ENCODE data around the gene TMEM151B.
A peak's percentile ranks its signal among the peaks of the same experiment; 100 is the strongest.

The TMEM151B gene

DNA sequence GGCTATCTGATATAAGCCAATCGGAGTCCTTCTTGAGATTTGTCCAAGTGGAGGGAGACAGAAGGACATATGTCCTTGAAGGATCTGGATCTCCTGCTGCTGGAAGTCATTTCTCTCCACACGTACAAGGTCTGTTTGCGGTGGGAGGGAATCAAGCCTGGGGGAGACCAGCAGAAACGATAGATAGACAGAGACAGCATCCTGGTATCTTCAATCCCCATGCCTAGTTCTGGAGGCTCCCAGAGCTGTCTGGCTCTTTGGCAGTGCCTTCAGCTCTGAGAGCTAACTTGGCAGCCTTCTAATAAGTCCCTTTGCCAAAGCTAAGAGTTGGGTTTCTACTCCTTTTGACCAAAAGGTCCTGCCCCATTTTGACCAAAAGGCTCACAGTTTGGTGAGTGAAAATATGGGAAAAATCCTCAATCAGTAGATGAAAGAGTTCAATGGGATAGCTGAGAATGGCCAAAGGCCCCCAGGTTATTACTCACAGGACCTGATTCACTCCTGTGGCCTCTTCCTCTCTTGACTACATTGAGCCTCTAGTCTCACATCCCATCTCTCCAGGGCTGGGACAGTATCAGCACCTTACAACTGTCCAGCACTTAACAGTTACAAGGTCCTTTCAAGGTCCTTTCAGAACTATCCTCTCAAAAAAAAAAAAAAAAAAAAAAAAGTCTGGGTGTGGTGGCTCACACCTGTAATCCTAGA, 22.6 kb downstream of the TMEM151B start:
- TF ChIP-seq, protein P1, sequence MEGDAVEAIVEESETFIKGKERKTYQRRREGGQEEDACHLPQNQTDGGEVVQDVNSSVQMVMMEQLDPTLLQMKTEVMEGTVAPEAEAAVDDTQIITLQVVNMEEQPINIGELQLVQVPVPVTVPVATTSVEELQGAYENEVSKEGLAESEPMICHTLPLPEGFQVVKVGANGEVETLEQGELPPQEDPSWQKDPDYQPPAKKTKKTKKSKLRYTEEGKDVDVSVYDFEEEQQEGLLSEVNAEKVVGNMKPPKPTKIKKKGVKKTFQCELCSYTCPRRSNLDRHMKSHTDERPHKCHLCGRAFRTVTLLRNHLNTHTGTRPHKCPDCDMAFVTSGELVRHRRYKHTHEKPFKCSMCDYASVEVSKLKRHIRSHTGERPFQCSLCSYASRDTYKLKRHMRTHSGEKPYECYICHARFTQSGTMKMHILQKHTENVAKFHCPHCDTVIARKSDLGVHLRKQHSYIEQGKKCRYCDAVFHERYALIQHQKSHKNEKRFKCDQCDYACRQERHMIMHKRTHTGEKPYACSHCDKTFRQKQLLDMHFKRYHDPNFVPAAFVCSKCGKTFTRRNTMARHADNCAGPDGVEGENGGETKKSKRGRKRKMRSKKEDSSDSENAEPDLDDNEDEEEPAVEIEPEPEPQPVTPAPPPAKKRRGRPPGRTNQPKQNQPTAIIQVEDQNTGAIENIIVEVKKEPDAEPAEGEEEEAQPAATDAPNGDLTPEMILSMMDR (IDR thresholded peaks at IDR 0.05; ENCODE audit: poor library complexity, severe bottlenecking) = no peak
- no peak for ATAC-seq (ENCODE audit: low read depth)
- H3K36me3 ChIP-seq (ENCODE audit: low read depth) = no peaks in the 10 kb centered on the region
- no peak overlapping the region for H3K4me3 ChIP-seq (ENCODE audit: severe bottlenecking)
- no peak overlapping the region for H3K27ac ChIP-seq (ENCODE audit: poor library complexity, severe bottlenecking)
- no peak for DNase-seq (ENCODE audit: low spot score)
- H3K27me3 ChIP-seq (ENCODE audit: insufficient read depth, poor library complexity, severe bottlenecking) = peaks cover 21% of the 10 kb centered on the region
- no peaks in the 10 kb centered on the region for H3K4me1 ChIP-seq (ENCODE audit: insufficient read depth, poor library complexity, severe bottlenecking)
- H3K9me3 ChIP-seq (ENCODE audit: severe bottlenecking) = no peaks in the 10 kb centered on the region

- no peak for ATAC-seq (ENCODE audit: low read depth)
These were observed 24.9 kb downstream of the TMEM151B start for GRCh38 chr6:44294832-44295791.

DNA sequence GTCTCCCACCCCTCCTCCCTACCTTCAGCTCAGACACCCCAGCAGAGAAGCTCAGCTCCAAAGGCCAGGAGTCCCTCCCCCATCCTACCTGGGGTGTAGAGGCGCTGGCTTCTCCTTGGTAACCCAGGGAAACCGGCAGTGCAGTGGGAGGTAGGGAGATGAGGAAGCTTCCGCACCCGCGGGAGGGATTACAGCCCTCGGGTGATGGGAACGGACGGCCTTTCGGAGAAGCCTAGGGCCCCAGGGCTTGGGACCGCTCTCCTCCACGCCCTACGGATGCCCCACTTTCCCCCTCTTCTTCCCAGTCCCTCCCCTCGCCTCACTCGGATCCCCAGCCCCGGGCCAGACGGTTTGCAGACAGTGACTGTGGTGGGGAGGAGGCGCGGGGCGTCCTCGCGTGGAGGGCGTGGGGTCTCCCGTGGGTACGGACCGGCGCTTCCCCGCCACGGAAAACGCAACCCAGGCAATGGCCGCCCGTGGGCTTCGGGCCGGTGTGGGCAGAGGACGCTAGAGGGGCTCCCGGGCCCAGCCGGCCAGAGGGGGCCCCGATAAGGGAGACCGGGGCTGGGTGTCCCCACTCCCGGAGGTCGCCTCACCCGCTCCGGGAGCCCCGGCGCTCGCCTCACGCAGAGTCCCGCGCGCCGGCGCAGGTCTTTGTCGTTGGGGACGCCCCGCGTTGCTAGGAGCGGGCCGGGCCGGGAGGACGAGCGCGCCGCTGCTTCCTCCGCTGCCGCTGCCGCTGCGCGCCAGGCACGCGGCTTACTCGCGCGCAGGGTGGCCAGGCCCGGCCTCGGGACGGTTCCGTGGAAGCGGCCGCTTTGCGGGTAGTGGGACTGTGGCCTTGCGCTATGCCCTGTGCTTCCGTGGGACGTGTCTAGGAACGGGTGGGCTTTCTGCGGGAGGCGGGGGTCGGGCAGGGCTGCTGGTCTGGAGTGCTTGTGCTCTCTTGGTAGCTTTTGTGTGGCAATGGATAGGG, 27.1 kb downstream of the TMEM151B start:
- Histone ChIP-seq H3K36me3 (ENCODE audit: low read depth) (peaks cover 9% of the 10 kb centered on the region), H3K27ac (ENCODE audit: poor library complexity, severe bottlenecking) (no peak overlapping the region), H3K27me3 (ENCODE audit: insufficient read depth, poor library complexity, severe bottlenecking) (peaks cover 26% of the 10 kb centered on the region), H3K4me3 (ENCODE audit: severe bottlenecking) (peak overlapping the region; percentile 29), H3K4me1 (ENCODE audit: insufficient read depth, poor library complexity, severe bottlenecking) (no peaks in the 10 kb centered on the region), H3K9me3 (ENCODE audit: severe bottlenecking) (no peaks in the 10 kb centered on the region)
- DNase-seq (ENCODE audit: low spot score) = no peak
- peak; percentile 60 for ATAC-seq (ENCODE audit: low read depth)
- TF ChIP-seq, protein P1 (IDR thresholded peaks at IDR 0.05; ENCODE audit: poor library complexity, severe bottlenecking) = no peak

More at GRCh38 chr6:44294832-44295791, 24.9 kb downstream of the TMEM151B start:
- DNase-seq (ENCODE audit: low spot score) = no peak
- Histone ChIP-seq H3K27me3 (ENCODE audit: insufficient read depth, poor library complexity, severe bottlenecking) (peaks cover 26% of the 10 kb centered on the region), H3K27ac (ENCODE audit: poor library complexity, severe bottlenecking) (no peak overlapping the region), H3K4me1 (ENCODE audit: insufficient read depth, poor library complexity, severe bottlenecking) (no peaks in the 10 kb centered on the region), H3K36me3 (ENCODE audit: low read depth) (0 out of 2 replicates have a peak, but pooled peaks cover under 1% of the 10 kb centered on the region), H3K4me3 (ENCODE audit: severe bottlenecking) (no peak overlapping the region), H3K9me3 (ENCODE audit: severe bottlenecking) (no peaks in the 10 kb centered on the region)
- TF ChIP-seq, protein P1 (IDR thresholded peaks at IDR 0.05; ENCODE audit: poor library complexity, severe bottlenecking) = no peak

GRCh38 chr6:44298055-44298803, 28.0 kb downstream of the TMEM151B start:
- Histone ChIP-seq H3K4me1 (ENCODE audit: insufficient read depth, poor library complexity, severe bottlenecking) (no peaks in the 10 kb centered on the region), H3K36me3 (ENCODE audit: low read depth) (peaks cover 16% of the 10 kb centered on the region), H3K27me3 (ENCODE audit: insufficient read depth, poor library complexity, severe bottlenecking) (peaks cover 26% of the 10 kb centered on the region), H3K27ac (ENCODE audit: poor library complexity, severe bottlenecking) (no peak overlapping the region), H3K4me3 (ENCODE audit: severe bottlenecking) (no peak overlapping the region), H3K9me3 (ENCODE audit: severe bottlenecking) (no peaks in the 10 kb centered on the region)
- TF ChIP-seq, protein P1 (IDR thresholded peaks at IDR 0.05; ENCODE audit: poor library complexity, severe bottlenecking) = no peak
- no peak for DNase-seq (ENCODE audit: low spot score)
- peak; percentile 16; the same call in 2 of the 3 replicates for ATAC-seq (ENCODE audit: low read depth)
